ENCODE data around the gene CTU2.

Gene CTU2

GRCh38 chr16:88714420-88715302, 8.4 kb downstream of the CTU2 start:
- DNase-seq (ENCODE audit: low spot score) = no peak

- DNase-seq (ENCODE audit: low spot score) = no peak
These were observed 9.2 kb downstream of the CTU2 start for GRCh38 chr16:88715312-88716190.

- DNase-seq (ENCODE audit: low spot score) = no peak
These were observed 9.9 kb downstream of the CTU2 start for GRCh38 chr16:88716201-88716600.

- DNase-seq (ENCODE audit: low spot score) = no peak
These were observed 10.3 kb downstream of the CTU2 start for GRCh38 chr16:88716601-88717001.

GRCh38 chr16:88718178-88718577, 11.9 kb downstream of the CTU2 start:
- no peak for DNase-seq (ENCODE audit: low spot score)

GRCh38 chr16:88719267-88719932, 13.1 kb downstream of the CTU2 start:
- DNase-seq (ENCODE audit: low spot score) = no peak

GRCh38 chr16:88719933-88720296, 13.6 kb downstream of the CTU2 start:
- DNase-seq (ENCODE audit: low spot score) = no peak

GRCh38 chr16:88720396-88720970, 14.2 kb downstream of the CTU2 start:
- DNase-seq (ENCODE audit: low spot score) = no peak

GRCh38 chr16:88721236-88721635, 14.9 kb downstream of the CTU2 start:
- no peak for DNase-seq (ENCODE audit: low spot score)

- DNase-seq (ENCODE audit: low spot score) = no peak
These were observed 15.8 kb downstream of the CTU2 start for GRCh38 chr16:88721815-88722755.

- no peak for DNase-seq (ENCODE audit: low spot score)
These were observed 16.6 kb downstream of the CTU2 start for GRCh38 chr16:88722784-88723506.

- DNase-seq (ENCODE audit: low spot score) = no peak
These were observed 17.2 kb downstream of the CTU2 start for GRCh38 chr16:88723507-88723887.

- no peak for DNase-seq (ENCODE audit: low spot score)
These were observed 17.6 kb downstream of the CTU2 start for GRCh38 chr16:88723911-88724310.

- no peak for DNase-seq (ENCODE audit: low spot score)
These were observed 18.7 kb downstream of the CTU2 start for GRCh38 chr16:88724855-88725555.

GRCh38 chr16:88725609-88726407, 19.5 kb downstream of the CTU2 start:
- no peak for DNase-seq (ENCODE audit: low spot score)

- DNase-seq (ENCODE audit: low spot score) = no peak
These were observed 20.1 kb downstream of the CTU2 start for GRCh38 chr16:88726408-88726749.

- DNase-seq (ENCODE audit: low spot score) = no peak
These were observed 20.7 kb downstream of the CTU2 start for GRCh38 chr16:88726981-88727380.

- DNase-seq (ENCODE audit: low spot score) = no peak
These were observed 21.6 kb downstream of the CTU2 start for GRCh38 chr16:88727871-88728270.

All from germinal center (tissue), 1 donor.